MM.1S (cell line): ENCODE results near the gene EXOC1.

Experiments used
- DNase-seq: peaks from one replicate; pipeline ENCODE4 v3.0.0-alpha.2; 2015
- H2AFZ ChIP-seq: fragments of 300-600 bp; sonication (generic); 2 replicates; pipeline ENCODE4 v1.6.0; 2016; ENCODE audit warnings: antibody characterized with exemption, low read length
- H3F3A ChIP-seq: fragments of 300-600 bp; sonication (generic); 2 replicates; pipeline ENCODE4 v1.6.1; 2016; ENCODE audit warnings: mild to moderate bottlenecking, antibody characterized with exemption, low read length, moderate library complexity, mixed read lengths; ENCODE audit not compliant: insufficient read depth
- H3K27ac ChIP-seq: fragments of 300-600 bp; sonication (generic); 2 replicates; pipeline ENCODE4 v1.5.1; 2016; ENCODE audit warnings: mild to moderate bottlenecking, low read length
- H3K27me3 ChIP-seq: fragments of 300-600 bp; sonication (generic); replicated peaks from 2 replicates; pipeline ENCODE4 v1.6.0; 2016; ENCODE audit warnings: low read length; ENCODE audit not compliant: insufficient read depth
- H3K36me3 ChIP-seq: fragments of 300-600 bp; sonication (generic); replicated peaks from 2 replicates; pipeline ENCODE4 v1.6.1; 2016; ENCODE audit warnings: mild to moderate bottlenecking, low read length, mixed read lengths; ENCODE audit not compliant: insufficient read depth
- H3K4me1 ChIP-seq: fragments of 300-600 bp; sonication (generic); 2 replicates; pipeline ENCODE4 v1.6.1; 2016; ENCODE audit warnings: low read length, mixed read lengths
- H3K4me2 ChIP-seq: fragments of 300-600 bp; sonication (generic); 2 replicates; pipeline ENCODE4 v1.6.0; 2016; ENCODE audit warnings: low read depth, low read length
- H3K4me3 ChIP-seq: fragments of 300-600 bp; sonication (generic); 2 replicates; pipeline ENCODE4 v1.5.1; 2016; ENCODE audit warnings: low read length, mixed read lengths
- H3K79me2 ChIP-seq: fragments of 300-600 bp; sonication (generic); 2 replicates; pipeline ENCODE4 v1.6.1; 2016; ENCODE audit warnings: mixed run types, low read length, mixed read lengths
- H3K9ac ChIP-seq: fragments of 300-600 bp; sonication (generic); 2 replicates; pipeline ENCODE4 v1.6.1; 2016; ENCODE audit warnings: low read length, mixed read lengths
- H3K9me2 ChIP-seq: fragments of 300-600 bp; sonication (generic); replicated peaks from 2 replicates; pipeline ENCODE4 v1.6.1; 2016; ENCODE audit warnings: mild to moderate bottlenecking, low read length, mixed read lengths; ENCODE audit not compliant: insufficient read depth
- H3K9me3 ChIP-seq: fragments of 300-600 bp; sonication (generic); replicated peaks from 2 replicates; pipeline ENCODE4 v1.6.1; 2016; ENCODE audit warnings: mild to moderate bottlenecking, low read length, mixed read lengths; ENCODE audit not compliant: insufficient read depth
- H4K20me1 ChIP-seq: fragments of 300-600 bp; sonication (generic); 2 replicates; pipeline ENCODE4 v1.6.1; 2016; ENCODE audit warnings: mild to moderate bottlenecking, low read length, moderate library complexity, mixed read lengths; ENCODE audit not compliant: insufficient read depth
- EZH2 ChIP-seq: fragments of 300-600 bp; sonication (generic); optimal IDR thresholded peaks from 2 replicates; pipeline ENCODE3; 2017; ENCODE audit warnings: low read depth, mild to moderate bottlenecking, antibody characterized with exemption, low read length, mixed read lengths
- EZH2phosphoT487 ChIP-seq: fragments of 300-600 bp; sonication (generic); IDR thresholded peaks from 2 replicates; pipeline ENCODE4 v1.6.1; 2018; ENCODE audit warnings: antibody characterized with exemption, low read length
- TF ChIP-seq, protein P1 (sequence below): fragments of 300-600 bp; sonication (generic); IDR thresholded peaks from 2 replicates; pipeline ENCODE4 v1.5.1; 2016; ENCODE audit warnings: antibody characterized with exemption, low read length, mixed read lengths

Gene EXOC1

DNA sequence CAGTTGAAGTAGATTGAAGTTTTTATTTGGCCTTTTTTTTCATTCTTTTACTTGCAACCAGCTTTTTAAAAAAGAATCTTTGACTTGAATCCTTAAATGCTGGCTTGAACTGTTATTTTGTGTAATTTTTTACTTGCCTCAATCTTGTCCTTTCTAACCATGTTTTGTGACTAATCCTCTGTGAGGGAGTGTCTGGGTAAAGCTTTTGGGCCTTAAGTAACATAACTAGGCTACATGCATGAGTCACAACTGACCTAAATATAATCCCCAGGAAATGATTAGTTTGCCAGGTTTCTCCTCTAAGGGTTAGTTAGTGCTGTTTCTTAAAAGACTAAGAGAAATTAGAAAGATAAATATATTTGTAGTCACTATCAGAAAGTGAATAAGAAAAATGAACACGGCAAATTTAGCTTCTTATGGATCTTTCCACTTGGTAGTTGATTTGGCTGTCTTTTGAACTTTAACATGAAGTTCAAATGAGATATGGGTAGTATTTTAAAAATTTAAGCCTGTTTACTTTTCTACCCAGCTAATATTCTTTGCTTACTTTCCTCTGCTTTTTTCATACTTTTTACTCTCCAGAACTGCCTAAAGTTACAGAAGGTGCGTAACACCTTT is 13.0 kb downstream of the EXOC1 start:
- Histone ChIP-seq H3K36me3 (no peaks in the 10 kb centered on the region; the same call in 1 of the 2 replicates), H3K4me3 (no peak overlapping the region), H3K9ac (no peak overlapping the region), H3K27ac (peak overlapping the region; percentile 49; the same call in 1 of the 2 replicates), H3K9me2 (no peaks in the 10 kb centered on the region), H4K20me1 (no peaks in the 10 kb centered on the region), H3K79me2 (no peaks in the 10 kb centered on the region), H3F3A (peaks cover 15% of the 10 kb centered on the region; the same call in 1 of the 2 replicates), H2AFZ (no peak overlapping the region), H3K4me2 (peak overlapping the region; percentile 48), H3K27me3 (no peaks in the 10 kb centered on the region), H3K4me1 (peaks cover 28% of the 10 kb centered on the region), H3K9me3 (no peaks in the 10 kb centered on the region)
- DNase-seq: peak; percentile 75
- TF ChIP-seq, protein P1, sequence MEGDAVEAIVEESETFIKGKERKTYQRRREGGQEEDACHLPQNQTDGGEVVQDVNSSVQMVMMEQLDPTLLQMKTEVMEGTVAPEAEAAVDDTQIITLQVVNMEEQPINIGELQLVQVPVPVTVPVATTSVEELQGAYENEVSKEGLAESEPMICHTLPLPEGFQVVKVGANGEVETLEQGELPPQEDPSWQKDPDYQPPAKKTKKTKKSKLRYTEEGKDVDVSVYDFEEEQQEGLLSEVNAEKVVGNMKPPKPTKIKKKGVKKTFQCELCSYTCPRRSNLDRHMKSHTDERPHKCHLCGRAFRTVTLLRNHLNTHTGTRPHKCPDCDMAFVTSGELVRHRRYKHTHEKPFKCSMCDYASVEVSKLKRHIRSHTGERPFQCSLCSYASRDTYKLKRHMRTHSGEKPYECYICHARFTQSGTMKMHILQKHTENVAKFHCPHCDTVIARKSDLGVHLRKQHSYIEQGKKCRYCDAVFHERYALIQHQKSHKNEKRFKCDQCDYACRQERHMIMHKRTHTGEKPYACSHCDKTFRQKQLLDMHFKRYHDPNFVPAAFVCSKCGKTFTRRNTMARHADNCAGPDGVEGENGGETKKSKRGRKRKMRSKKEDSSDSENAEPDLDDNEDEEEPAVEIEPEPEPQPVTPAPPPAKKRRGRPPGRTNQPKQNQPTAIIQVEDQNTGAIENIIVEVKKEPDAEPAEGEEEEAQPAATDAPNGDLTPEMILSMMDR: no peak
- TF ChIP-seq EZH2: no peak
- no peak for TF ChIP-seq EZH2phosphoT487

DNA sequence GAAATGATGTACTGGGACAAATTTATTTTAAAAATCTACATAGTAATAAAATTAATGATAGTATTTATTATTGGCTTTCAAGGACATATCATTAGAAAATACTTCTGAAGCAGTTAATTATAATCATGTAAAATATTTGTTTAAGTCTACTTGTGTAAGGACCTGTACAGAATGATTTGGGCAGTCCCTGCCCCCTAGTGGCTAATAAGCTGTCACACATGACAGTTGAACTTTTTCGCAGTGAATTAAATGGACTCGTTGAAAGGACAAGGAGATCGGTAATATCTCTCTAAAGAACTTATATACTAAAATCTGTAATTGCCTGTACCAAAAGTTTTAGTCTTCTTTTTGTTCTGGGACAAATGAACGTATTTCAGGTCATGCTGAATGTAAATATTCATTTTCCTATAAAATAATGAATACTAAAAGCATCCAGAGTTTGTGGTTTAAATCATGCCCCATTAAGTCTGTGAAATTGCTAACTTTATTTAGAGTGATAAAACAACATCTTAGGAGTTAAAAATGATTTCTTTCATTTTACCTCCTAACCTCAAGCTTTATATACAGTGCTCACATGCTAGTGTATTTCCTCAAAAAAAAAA is 13.6 kb downstream of the EXOC1 start:
- Histone ChIP-seq H3K4me1 (peaks cover 28% of the 10 kb centered on the region), H3K27me3 (no peaks in the 10 kb centered on the region), H4K20me1 (no peaks in the 10 kb centered on the region), H3K36me3 (no peaks in the 10 kb centered on the region; the same call in 1 of the 2 replicates), H3K4me3 (no peak overlapping the region), H2AFZ (no peak overlapping the region), H3K4me2 (peak overlapping the region; percentile 48; the same call in 1 of the 2 replicates), H3K9ac (no peak overlapping the region), H3K9me2 (no peaks in the 10 kb centered on the region), H3K9me3 (no peaks in the 10 kb centered on the region), H3F3A (peaks cover 15% of the 10 kb centered on the region; the same call in 1 of the 2 replicates), H3K79me2 (no peaks in the 10 kb centered on the region), H3K27ac (peak overlapping the region; percentile 49; the same call in 1 of the 2 replicates)
- peak; percentile 77 for DNase-seq
- TF ChIP-seq, protein P1: peak; percentile 78
- no peak for TF ChIP-seq EZH2

DNA sequence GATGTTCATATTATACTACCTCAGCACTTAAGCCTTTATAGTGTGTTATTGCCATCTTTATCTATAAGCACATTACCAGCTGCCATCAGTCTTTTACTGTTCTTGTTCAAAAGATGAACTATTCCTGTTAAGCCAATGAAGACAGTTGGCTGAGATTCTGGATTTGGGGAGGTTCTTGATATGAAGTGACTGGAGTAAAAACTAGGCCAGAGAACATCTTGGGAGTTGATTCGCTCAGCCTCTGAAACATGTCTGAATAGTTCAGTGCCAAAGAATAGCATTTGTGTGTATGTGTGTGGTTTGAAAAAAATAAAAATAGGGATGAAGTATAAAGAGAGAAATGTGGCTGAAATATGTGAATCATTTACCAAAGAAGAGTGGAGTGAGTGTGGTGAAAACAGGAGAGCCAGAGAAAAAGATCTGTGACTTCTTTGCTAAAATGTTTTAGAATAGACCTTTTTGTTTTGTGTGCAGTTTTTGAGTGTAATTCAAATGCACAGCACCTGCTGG is 15.2 kb downstream of the EXOC1 start:
- Histone ChIP-seq H3K9me3 (no peaks in the 10 kb centered on the region), H3F3A (peaks cover 15% of the 10 kb centered on the region; the same call in 1 of the 2 replicates), H3K4me2 (no peak overlapping the region), H4K20me1 (no peaks in the 10 kb centered on the region), H3K36me3 (no peaks in the 10 kb centered on the region; the same call in 1 of the 2 replicates), H3K4me3 (no peak overlapping the region), H3K9ac (no peak overlapping the region), H3K27ac (no peak overlapping the region), H3K79me2 (no peaks in the 10 kb centered on the region), H3K27me3 (no peaks in the 10 kb centered on the region), H3K9me2 (no peaks in the 10 kb centered on the region), H2AFZ (no peak overlapping the region), H3K4me1 (peaks cover 28% of the 10 kb centered on the region)
- DNase-seq: no peak
- no peak for TF ChIP-seq EZH2
- TF ChIP-seq, protein P1: no peak
- TF ChIP-seq EZH2phosphoT487: no peak
